HFFc6 (cell line): ENCODE measurements around the gene NPW. TPM values are rescaled to one million over a fixed set of nuclear protein-coding genes. Genes with fewer than 3 reads are reported as not detected.

Experiments
- DNase-seq: peaks from one replicate; pipeline ENCODE4 v3.0.0-alpha.2; 2018
- H3K27ac Mint-ChIP-seq: 2 replicates; pipeline ENCODE4 v1.8.0; 2020; ENCODE audit warnings: mild to moderate bottlenecking, mixed read lengths
- H3K27me3 Mint-ChIP-seq: 2 replicates; pipeline ENCODE4 v1.8.0; 2021; ENCODE audit warnings: mild to moderate bottlenecking, moderate library complexity, mixed read lengths; ENCODE audit not compliant: insufficient read depth
- H3K36me3 Mint-ChIP-seq: 2 replicates; pipeline ENCODE4 v1.8.0; 2021; ENCODE audit warnings: low read depth, mixed read lengths
- H3K4me1 Mint-ChIP-seq: 2 replicates; pipeline ENCODE4 v1.8.0; 2020; ENCODE audit warnings: low read depth, mixed read lengths
- H3K4me3 Mint-ChIP-seq: 2 replicates; pipeline ENCODE4 v1.8.0; 2020; ENCODE audit warnings: mild to moderate bottlenecking, moderate library complexity, mixed read lengths
- H3K9me3 Mint-ChIP-seq: 2 replicates; pipeline ENCODE4 v1.8.0; 2020; ENCODE audit warnings: mild to moderate bottlenecking, mixed read lengths
- total RNA-seq, 6 experiments: library from RNA; stranded (reverse); fragmentation: NEBNext Ultra II Directional; extraction: Animal tissue kit (Norgen Biotek cat#: 25700); gene quantifications; 2 replicates in 1 of 6; 3 replicates in 5 of 6; pipeline ENCODE4 v1.2.3, GENCODE V29; 2021
- TF ChIP-seq, protein P1 (sequence below): fragments of 200-600 bp; sonication (generic); IDR thresholded peaks from 2 replicates; pipeline ENCODE4 v1.5.0; 2021; ENCODE audit warnings: antibody characterized with exemption, mild to moderate bottlenecking

NPW gene
- total RNA-seq, 6 experiments from 2014 or later: 0.57 to 2.1 (median 1.4) TPM

DNA sequence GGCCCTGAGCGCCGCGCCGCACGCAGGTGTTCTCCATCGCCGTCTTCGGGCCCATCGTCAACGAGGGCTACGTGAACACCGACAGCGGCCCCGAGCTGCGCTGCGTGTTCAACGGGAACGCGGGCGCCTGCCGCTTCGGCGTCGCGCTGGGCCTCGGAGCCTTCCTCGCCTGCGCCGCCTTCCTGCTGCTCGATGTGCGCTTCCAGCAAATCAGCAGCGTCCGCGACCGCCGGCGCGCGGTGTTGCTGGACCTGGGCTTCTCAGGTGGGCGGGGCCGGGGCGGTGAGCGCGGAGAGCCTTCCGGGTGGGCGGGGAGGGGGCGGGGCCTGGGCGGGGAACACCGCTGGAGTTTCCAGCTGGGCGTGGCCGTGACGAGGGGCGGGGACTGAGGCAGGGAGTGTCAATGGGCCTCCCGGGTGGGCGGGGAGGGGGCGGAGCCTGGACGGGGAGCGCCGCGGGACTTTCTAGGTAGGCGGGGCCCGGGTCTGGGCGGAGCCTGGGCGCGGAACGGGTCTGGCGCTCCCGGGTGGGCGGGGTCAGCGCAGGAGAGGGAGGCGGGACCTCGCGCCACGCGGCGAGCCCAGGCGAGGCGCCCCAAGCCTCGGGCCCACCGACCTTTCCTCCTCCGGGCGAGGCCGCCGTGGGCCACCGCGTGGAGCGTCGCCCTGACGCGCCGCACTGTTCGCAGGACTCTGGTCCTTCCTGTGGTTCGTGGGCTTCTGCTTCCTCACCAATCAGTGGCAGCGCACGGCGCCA, 27.5 kb upstream of the NPW start:
- Mint-ChIP-seq H3K4me1 (peaks cover 1% of the 10 kb centered on the region; the same call in 1 of the 2 replicates), H3K36me3 (peaks cover 5% of the 10 kb centered on the region; the same call in 1 of the 2 replicates), H3K27me3 (peaks cover 10% of the 10 kb centered on the region; the same call in 1 of the 2 replicates), H3K27ac (no peak overlapping the region), H3K9me3 (no peaks in the 10 kb centered on the region), H3K4me3 (no peak overlapping the region)
- TF ChIP-seq, protein P1, sequence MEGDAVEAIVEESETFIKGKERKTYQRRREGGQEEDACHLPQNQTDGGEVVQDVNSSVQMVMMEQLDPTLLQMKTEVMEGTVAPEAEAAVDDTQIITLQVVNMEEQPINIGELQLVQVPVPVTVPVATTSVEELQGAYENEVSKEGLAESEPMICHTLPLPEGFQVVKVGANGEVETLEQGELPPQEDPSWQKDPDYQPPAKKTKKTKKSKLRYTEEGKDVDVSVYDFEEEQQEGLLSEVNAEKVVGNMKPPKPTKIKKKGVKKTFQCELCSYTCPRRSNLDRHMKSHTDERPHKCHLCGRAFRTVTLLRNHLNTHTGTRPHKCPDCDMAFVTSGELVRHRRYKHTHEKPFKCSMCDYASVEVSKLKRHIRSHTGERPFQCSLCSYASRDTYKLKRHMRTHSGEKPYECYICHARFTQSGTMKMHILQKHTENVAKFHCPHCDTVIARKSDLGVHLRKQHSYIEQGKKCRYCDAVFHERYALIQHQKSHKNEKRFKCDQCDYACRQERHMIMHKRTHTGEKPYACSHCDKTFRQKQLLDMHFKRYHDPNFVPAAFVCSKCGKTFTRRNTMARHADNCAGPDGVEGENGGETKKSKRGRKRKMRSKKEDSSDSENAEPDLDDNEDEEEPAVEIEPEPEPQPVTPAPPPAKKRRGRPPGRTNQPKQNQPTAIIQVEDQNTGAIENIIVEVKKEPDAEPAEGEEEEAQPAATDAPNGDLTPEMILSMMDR: no peak
- peak; percentile 66 for DNase-seq

DNA sequence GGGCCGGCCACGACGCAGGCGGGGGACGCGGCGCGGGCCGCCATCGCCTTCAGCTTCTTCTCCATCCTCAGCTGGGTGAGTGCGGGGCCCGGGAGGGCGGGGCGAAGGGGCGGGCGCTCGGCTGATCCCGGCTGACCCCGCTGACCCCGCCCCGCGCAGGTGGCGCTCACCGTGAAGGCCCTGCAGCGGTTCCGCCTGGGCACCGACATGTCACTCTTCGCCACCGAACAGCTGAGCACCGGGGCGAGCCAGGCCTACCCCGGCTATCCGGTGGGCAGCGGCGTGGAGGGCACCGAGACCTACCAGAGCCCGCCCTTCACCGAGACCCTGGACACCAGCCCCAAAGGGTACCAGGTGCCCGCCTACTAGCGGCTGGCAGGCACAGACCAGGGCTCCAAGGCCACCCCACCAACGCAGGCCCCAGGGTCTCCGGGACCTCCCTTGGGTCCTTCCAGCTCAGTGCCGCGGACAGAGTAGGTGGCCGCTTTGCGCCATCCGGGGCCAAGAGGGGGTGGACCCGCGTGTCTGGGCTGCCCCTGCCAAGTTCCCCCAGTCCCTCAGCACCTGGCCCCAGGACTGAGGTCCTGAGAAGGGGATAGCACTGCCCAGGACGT, 26.8 kb upstream of the NPW start:
- TF ChIP-seq, protein P1: no peak
- Mint-ChIP-seq H3K27ac (no peak overlapping the region), H3K27me3 (peaks cover 10% of the 10 kb centered on the region; the same call in 1 of the 2 replicates), H3K4me1 (peaks cover 8% of the 10 kb centered on the region; the same call in 1 of the 2 replicates), H3K36me3 (peaks cover 5% of the 10 kb centered on the region; the same call in 1 of the 2 replicates), H3K9me3 (no peaks in the 10 kb centered on the region), H3K4me3 (no peak overlapping the region)
- no peak for DNase-seq

- peak; percentile 6 for DNase-seq
- H3K9me3 Mint-ChIP-seq: no peaks in the 10 kb centered on the region
- TF ChIP-seq, protein P1: no peak
- no peak overlapping the region for H3K27ac Mint-ChIP-seq
- H3K4me3 Mint-ChIP-seq: no peak overlapping the region
- peaks cover 10% of the 10 kb centered on the region; the same call in 1 of the 2 replicates for H3K27me3 Mint-ChIP-seq
- peaks cover 14% of the 10 kb centered on the region; the same call in 1 of the 2 replicates for H3K4me1 Mint-ChIP-seq
- H3K36me3 Mint-ChIP-seq: peaks cover 10% of the 10 kb centered on the region; the same call in 1 of the 2 replicates
These were observed 25.9 kb upstream of the NPW start for GRCh38 chr16:1993731-1994131.

- TF ChIP-seq, protein P1: no peak
- H3K27ac Mint-ChIP-seq: no peak overlapping the region; the same call in 1 of the 2 replicates
- peaks cover 10% of the 10 kb centered on the region; the same call in 1 of the 2 replicates for H3K36me3 Mint-ChIP-seq
- H3K4me1 Mint-ChIP-seq: peaks cover 14% of the 10 kb centered on the region; the same call in 1 of the 2 replicates
- H3K27me3 Mint-ChIP-seq: no peaks in the 10 kb centered on the region
- no peak for DNase-seq
- H3K4me3 Mint-ChIP-seq: no peak overlapping the region
- no peaks in the 10 kb centered on the region for H3K9me3 Mint-ChIP-seq
These were observed 21.9 kb upstream of the NPW start for GRCh38 chr16:1997494-1998359.

DNA sequence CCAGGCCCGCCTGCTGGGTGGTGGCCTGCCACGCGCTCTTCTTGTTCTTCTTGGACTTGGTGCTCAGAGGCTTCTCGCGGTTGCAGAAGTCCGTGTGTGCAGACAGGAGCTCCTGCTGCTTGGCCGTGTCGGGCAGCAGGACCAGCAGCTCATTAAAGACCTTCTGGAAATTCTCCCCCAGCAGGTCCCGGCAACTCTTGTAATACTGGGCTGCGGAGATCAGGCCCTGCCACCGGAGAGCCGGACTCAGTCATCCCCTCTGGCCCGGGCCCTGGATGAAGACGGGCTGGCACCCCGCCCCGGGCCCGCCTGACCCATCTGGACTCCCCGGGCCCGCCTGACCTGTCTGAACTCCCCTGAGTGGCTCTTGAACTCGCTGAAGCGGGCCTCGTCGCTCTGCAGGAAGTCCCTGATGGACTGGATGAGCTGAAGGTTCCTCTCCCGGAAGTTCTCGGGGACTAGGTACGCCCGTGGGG, 21.2 kb upstream of the NPW start:
- Mint-ChIP-seq H3K27me3 (no peaks in the 10 kb centered on the region), H3K4me1 (peaks cover 14% of the 10 kb centered on the region; the same call in 1 of the 2 replicates), H3K27ac (peak overlapping the region; percentile 43; the same call in 1 of the 2 replicates), H3K36me3 (peaks cover 10% of the 10 kb centered on the region; the same call in 1 of the 2 replicates), H3K9me3 (no peaks in the 10 kb centered on the region), H3K4me3 (no peak overlapping the region)
- TF ChIP-seq, protein P1: no peak
- DNase-seq: no peak
